Activated T-helper 1 cell treated with anti-CD3 and anti-CD28 coated beads, Interleukin-2, amount 50 U/mL, for 16 hours (primary cell): Measurements from ENCODE around the gene TEKT2.
A peak's percentile ranks its signal among the peaks of the same experiment; 100 is the strongest.

Experiments used
- DNase-seq, 2 donors: peaks; one replicate each; pipeline ENCODE4 v3.0.0-alpha.2; 2020; ENCODE audit warnings: low read depth in 1 of 2, low spot score in 1 of 2

Gene TEKT2

DNA sequence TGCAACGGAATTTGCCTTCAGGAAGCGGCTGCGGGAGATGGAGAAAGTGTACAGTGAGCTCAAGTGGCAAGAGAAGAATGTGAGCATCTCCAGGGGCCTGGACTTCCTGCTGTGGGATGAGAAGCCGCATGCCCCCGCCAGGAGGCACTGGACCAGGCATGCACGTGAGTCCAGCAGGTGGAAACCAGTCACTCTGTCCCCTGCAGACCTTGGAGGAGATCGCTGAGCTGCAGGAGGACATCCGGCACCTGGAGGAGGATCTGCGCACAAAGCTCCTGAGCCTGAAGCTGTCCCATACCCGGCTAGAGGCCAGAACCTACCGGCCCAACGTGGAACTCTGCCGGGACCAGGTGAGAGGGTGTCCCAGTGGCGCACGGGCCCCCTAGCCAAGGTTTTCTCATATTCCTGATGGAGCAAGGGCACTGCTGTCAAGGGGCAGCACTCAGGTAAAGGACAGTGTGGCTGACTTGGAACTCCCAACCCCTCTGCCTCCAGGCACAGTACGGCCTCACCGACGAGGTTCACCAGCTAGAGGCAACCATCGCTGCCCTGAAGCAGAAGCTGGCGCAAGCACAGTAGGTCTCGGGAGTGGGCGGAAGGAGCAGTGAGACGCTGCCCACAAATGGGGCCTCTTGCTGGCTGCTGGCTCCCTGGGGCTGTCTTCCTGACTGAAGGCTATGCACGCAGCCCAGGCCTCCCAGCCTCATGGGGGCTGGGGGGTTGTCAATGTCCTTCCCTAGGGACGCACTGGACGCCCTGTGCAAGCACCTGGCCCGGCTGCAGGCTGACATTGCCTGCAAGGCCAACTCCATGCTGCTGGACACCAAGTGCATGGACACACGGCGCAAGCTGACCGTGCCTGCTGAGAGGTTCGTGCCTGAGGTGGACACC is 3.6 kb downstream of the TEKT2 start:
- no peak for DNase-seq

GRCh38 chr1:36088265-36088576 is 4.3 kb downstream of the TEKT2 start:
- DNase-seq: no peak

DNA sequence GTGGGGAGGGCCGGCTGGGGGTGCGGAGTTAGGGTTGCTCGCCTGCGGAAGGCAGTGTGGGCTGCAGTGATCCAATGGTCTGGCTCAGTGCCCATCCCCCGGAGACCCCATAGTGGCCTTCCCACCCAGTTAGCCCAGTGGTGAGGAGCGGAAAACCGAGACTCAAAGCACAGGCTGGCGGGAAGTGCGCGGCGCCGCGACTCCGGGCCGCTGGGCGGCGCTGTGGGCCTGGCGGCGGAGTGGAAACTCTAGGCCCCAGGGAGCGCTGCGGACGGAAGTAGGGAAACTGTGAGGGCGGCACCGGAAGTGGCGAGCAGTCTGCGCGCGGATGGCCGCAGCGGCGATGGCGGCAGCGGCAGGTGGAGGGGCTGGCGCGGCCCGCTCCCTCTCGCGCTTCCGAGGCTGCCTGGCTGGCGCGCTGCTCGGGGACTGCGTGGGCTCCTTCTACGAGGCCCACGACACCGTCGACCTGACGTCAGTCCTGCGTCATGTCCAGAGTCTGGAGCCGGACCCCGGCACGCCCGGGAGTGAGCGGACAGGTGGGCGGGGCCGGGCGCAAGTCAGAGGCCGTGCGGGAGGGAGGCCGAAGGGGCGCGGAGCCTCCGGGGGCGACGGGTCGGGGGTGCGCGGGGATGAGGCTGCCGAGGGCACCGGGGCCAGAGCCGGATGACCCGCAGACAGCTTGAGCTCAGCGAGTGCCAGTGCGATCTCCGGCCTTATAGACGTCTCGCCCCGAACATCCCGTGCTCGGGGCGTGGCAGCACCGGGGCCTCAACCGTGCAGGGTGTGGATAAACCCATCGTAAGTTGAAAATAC is 4.9 kb downstream of the TEKT2 start, which contains the start of gene ADPRS:
Gene ADPRS, plus strand, starts transcription at position 316 of the 816 bp plus-strand sequence. Its CDS starts 13 bp downstream, at position 329.
- DNase-seq: peak; percentile 82 to 84

DNA sequence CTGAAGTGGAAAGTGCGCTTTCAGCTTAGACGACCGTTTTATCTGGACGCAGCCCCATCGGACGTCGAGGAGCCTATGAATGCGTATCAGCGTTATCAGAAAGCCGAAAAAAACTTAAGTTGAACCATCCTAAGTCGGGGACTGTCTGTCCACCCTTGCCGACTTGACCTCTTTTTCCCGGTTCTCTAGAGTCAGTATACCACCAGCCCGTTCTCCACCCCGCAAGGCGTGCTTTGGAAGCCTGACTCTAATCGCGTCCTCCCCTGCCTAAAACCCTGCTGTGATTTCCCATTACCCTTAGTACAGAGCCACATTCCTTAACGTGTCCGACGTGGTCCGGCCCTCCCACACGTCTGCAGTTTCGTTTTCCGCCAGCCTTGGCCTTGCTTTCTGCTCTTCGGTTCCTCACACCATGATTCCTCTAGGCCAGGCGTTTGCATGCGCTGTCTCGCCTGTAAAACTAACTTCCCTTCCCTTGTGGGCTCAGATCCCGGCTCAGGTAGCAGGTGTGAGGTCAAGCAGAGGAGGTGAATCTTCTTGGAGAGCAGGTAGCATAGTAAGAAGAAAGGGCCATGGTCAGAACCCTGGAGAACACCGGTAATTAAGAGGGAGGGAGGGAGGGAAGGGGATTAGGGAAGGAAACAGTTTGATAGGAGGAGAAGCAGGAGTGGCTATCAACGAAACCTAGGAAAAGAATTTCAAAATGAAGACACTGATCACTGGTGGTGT is 5.7 kb downstream of the TEKT2 start:
- DNase-seq: no peak

- no peak for DNase-seq
Measured at GRCh38 chr1:36091141-36091540, 7.2 kb downstream of the TEKT2 start.

GRCh38 chr1:36091698-36092097 is 7.8 kb downstream of the TEKT2 start:
- DNase-seq: no peak

GRCh38 chr1:36092166-36092797 is 8.4 kb downstream of the TEKT2 start:
- no peak for DNase-seq

- DNase-seq: no peak
Measured at GRCh38 chr1:36092798-36093185, 8.9 kb downstream of the TEKT2 start.

- DNase-seq: no peak
Measured at GRCh38 chr1:36093226-36093625, 9.3 kb downstream of the TEKT2 start.

- DNase-seq: no peak
Measured at GRCh38 chr1:36093929-36094328, 10.0 kb downstream of the TEKT2 start.

- no peak for DNase-seq
Measured at GRCh38 chr1:36094621-36095061, 10.7 kb downstream of the TEKT2 start.

- DNase-seq: no peak
Measured at GRCh38 chr1:36095760-36096405, 12.0 kb downstream of the TEKT2 start.

GRCh38 chr1:36096500-36097432 is 12.9 kb downstream of the TEKT2 start:
- no peak for DNase-seq

DNA sequence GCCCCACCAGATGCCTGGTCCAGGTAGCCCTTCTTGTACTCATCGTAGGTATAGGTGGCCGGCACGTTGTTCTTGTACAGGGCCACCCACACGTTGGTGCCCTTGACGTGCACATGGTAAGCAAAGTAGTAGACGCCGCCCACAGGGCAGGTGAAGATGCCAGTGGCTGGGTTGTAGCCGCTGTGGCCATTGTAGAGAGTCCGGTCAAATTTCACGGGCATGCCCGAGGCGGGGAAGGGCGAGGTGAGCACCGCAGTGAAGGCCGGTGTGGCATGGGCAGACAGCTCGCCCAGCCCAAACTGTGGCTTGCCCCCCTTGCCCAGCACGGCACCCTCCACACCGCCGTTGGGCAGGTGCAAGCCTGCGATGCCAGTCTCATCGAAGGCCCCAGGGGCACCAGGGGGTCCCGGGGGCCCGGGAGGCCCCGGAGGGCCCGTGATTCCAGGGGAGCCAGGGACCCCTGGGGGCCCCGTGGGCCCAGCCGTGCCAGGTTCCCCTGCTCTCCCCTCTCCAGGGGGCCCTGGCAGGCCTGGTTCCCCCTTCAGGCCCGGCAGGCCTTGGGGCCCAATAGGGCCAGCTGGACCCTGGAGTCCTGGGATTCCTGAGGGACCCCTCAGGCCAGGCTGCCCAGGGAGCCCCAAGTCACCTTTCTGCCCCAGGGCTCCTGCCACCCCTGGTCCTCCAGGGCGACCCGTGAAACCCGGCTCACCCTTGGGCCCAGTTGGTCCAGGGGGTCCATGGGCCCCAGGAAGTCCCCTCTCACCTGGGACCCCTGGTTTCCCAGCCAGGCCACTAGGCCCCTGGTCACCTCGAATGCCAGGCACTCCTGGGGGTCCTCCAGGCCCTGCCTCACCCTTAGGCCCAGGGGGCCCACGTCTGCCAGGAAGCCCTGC is 14.0 kb downstream of the TEKT2 start:
- DNase-seq: no peak

- DNase-seq: no peak
Measured at GRCh38 chr1:36098650-36099365, 14.9 kb downstream of the TEKT2 start.

- DNase-seq: peak; percentile 56
Measured at GRCh38 chr1:36099681-36100341, 15.9 kb downstream of the TEKT2 start.

- DNase-seq: no peak
Measured at GRCh38 chr1:36100376-36100775, 16.5 kb downstream of the TEKT2 start.
